Measurements from ENCODE around the gene MARCKS.

The MARCKS gene

GRCh38 chr6:113848280-113848679, 8.9 kb upstream of the MARCKS start:
- Histone ChIP-seq H2BK120ac (ENCODE audit: low read depth, low read length) (no peak overlapping the region), H3K27me3 (ENCODE audit: control insufficient read depth in 1 of 2, insufficient read depth in 1 of 2, low read length in 2 of 2) (no peaks in the 10 kb centered on the region), H4K91ac (ENCODE audit: low read length) (no peak overlapping the region), H2BK5ac (ENCODE audit: low read depth, low read length, poor library complexity, severe bottlenecking) (no peak overlapping the region), H2BK12ac (ENCODE audit: low read length in 2 of 2) (no peak overlapping the region), H3K14ac (ENCODE audit: low read length in 2 of 2) (no peak overlapping the region), H3K4me1 (ENCODE audit: control insufficient read depth, insufficient read depth, low read depth, low read length) (no peaks in the 10 kb centered on the region), H3K9ac (ENCODE audit: low read length) (no peak overlapping the region), H3K23ac (ENCODE audit: low read length in 2 of 2) (no peak overlapping the region), H3K4me3 (ENCODE audit: insufficient read depth in 1 of 2, low read depth in 1 of 2, low read length in 2 of 2) (no peak overlapping the region), H3K36me3 (ENCODE audit: control insufficient read depth in 1 of 2, insufficient read depth in 2 of 2, low read depth in 1 of 2, low read length in 2 of 2) (no peaks in the 10 kb centered on the region), H3K18ac (ENCODE audit: low read depth in 1 of 2, low read length in 2 of 2) (no peak overlapping the region), H2BK15ac (ENCODE audit: low read depth, poor library complexity, severe bottlenecking) (no peak overlapping the region), H3K4me2 (ENCODE audit: low read length, poor library complexity, severe bottlenecking) (no peak overlapping the region), H3K27ac (ENCODE audit: low read length, poor library complexity, severe bottlenecking) (no peak overlapping the region), H4K8ac (ENCODE audit: low read length) (no peak overlapping the region), H2AFZ (ENCODE audit: low read depth, low read length) (no peak overlapping the region), H3K79me1 (replicated peaks; ENCODE audit: low read length, poor library complexity, severe bottlenecking) (no peaks in the 10 kb centered on the region), H2AK5ac (ENCODE audit: low read length, severe bottlenecking) (no peak overlapping the region), H3K9me3 (ENCODE audit: control insufficient read depth, low read length) (no peaks in the 10 kb centered on the region), H3K4ac (ENCODE audit: low read depth in 1 of 2, low read length in 2 of 2) (no peak overlapping the region)
- DNase-seq: no peak

GRCh38 chr6:113848811-113849210, 8.3 kb upstream of the MARCKS start:
- H2AFZ ChIP-seq (ENCODE audit: low read depth, low read length): no peak overlapping the region
- H3K4ac ChIP-seq (ENCODE audit: low read depth in 1 of 2, low read length in 2 of 2): no peak overlapping the region
- H2BK15ac ChIP-seq (ENCODE audit: low read depth, poor library complexity, severe bottlenecking): no peak overlapping the region
- H3K18ac ChIP-seq (ENCODE audit: low read depth in 1 of 2, low read length in 2 of 2): no peak overlapping the region
- no peak overlapping the region for H3K4me3 ChIP-seq (ENCODE audit: insufficient read depth in 1 of 2, low read depth in 1 of 2, low read length in 2 of 2)
- no peak for DNase-seq
- no peaks in the 10 kb centered on the region for H3K36me3 ChIP-seq (ENCODE audit: control insufficient read depth in 1 of 2, insufficient read depth in 2 of 2, low read depth in 1 of 2, low read length in 2 of 2)
- no peak overlapping the region for H3K27ac ChIP-seq (ENCODE audit: low read length, poor library complexity, severe bottlenecking)
- no peak overlapping the region for H2BK12ac ChIP-seq (ENCODE audit: low read length in 2 of 2)
- H4K91ac ChIP-seq (ENCODE audit: low read length): no peak overlapping the region
- no peaks in the 10 kb centered on the region for H3K27me3 ChIP-seq (ENCODE audit: control insufficient read depth in 1 of 2, insufficient read depth in 1 of 2, low read length in 2 of 2)
- no peak overlapping the region for H2BK120ac ChIP-seq (ENCODE audit: low read depth, low read length)
- no peaks in the 10 kb centered on the region for H3K9me3 ChIP-seq (ENCODE audit: control insufficient read depth, low read length)
- H3K4me1 ChIP-seq (ENCODE audit: control insufficient read depth, insufficient read depth, low read depth, low read length): no peaks in the 10 kb centered on the region
- no peak overlapping the region for H2BK5ac ChIP-seq (ENCODE audit: low read depth, low read length, poor library complexity, severe bottlenecking)
- H3K23ac ChIP-seq (ENCODE audit: low read length in 2 of 2): no peak overlapping the region
- no peak overlapping the region for H4K8ac ChIP-seq (ENCODE audit: low read length)
- no peak overlapping the region for H3K4me2 ChIP-seq (ENCODE audit: low read length, poor library complexity, severe bottlenecking)
- no peak overlapping the region for H3K9ac ChIP-seq (ENCODE audit: low read length)
- 100% methylated on average over 1 of the region's 1 CpG for WGBS
- H3K79me1 ChIP-seq (replicated peaks; ENCODE audit: low read length, poor library complexity, severe bottlenecking): no peaks in the 10 kb centered on the region
- H3K14ac ChIP-seq (ENCODE audit: low read length in 2 of 2): no peak overlapping the region
- no peak overlapping the region for H2AK5ac ChIP-seq (ENCODE audit: low read length, severe bottlenecking)

GRCh38 chr6:113853252-113853651, 3.9 kb upstream of the MARCKS start:
- Histone ChIP-seq H4K8ac (ENCODE audit: low read length) (no peak overlapping the region), H2BK12ac (ENCODE audit: low read length in 2 of 2) (no peak overlapping the region), H3K23ac (ENCODE audit: low read length in 2 of 2) (no peak overlapping the region), H3K36me3 (ENCODE audit: control insufficient read depth in 1 of 2, insufficient read depth in 2 of 2, low read depth in 1 of 2, low read length in 2 of 2) (no peaks in the 10 kb centered on the region), H3K4me3 (ENCODE audit: insufficient read depth in 1 of 2, low read depth in 1 of 2, low read length in 2 of 2) (no peak overlapping the region), H3K79me1 (replicated peaks; ENCODE audit: low read length, poor library complexity, severe bottlenecking) (no peaks in the 10 kb centered on the region), H2BK5ac (ENCODE audit: low read depth, low read length, poor library complexity, severe bottlenecking) (no peak overlapping the region), H3K9me3 (ENCODE audit: control insufficient read depth, low read length) (no peaks in the 10 kb centered on the region), H2AK5ac (ENCODE audit: low read length, severe bottlenecking) (no peak overlapping the region), H3K27me3 (ENCODE audit: control insufficient read depth in 1 of 2, insufficient read depth in 1 of 2, low read length in 2 of 2) (no peaks in the 10 kb centered on the region), H3K9ac (ENCODE audit: low read length) (no peak overlapping the region), H3K4me2 (ENCODE audit: low read length, poor library complexity, severe bottlenecking) (no peak overlapping the region), H3K4me1 (ENCODE audit: control insufficient read depth, insufficient read depth, low read depth, low read length) (peaks cover 5% of the 10 kb centered on the region), H2BK15ac (ENCODE audit: low read depth, poor library complexity, severe bottlenecking) (no peak overlapping the region), H3K4ac (ENCODE audit: low read depth in 1 of 2, low read length in 2 of 2) (no peak overlapping the region), H3K27ac (ENCODE audit: low read length, poor library complexity, severe bottlenecking) (no peak overlapping the region), H2AFZ (ENCODE audit: low read depth, low read length) (no peak overlapping the region), H4K91ac (ENCODE audit: low read length) (no peak overlapping the region), H3K18ac (ENCODE audit: low read depth in 1 of 2, low read length in 2 of 2) (no peak overlapping the region), H2BK120ac (ENCODE audit: low read depth, low read length) (no peak overlapping the region), H3K14ac (ENCODE audit: low read length in 2 of 2) (no peak overlapping the region)
- no peak for DNase-seq
- WGBS: 94% methylated on average over 3 of the region's 3 CpGs

- Histone ChIP-seq H2AFZ (ENCODE audit: low read depth, low read length) (peak overlapping the region; percentile 93), H3K23ac (ENCODE audit: low read length in 2 of 2) (no peak overlapping the region), H3K4me2 (ENCODE audit: low read length, poor library complexity, severe bottlenecking) (peak overlapping the region; percentile 90), H3K27me3 (ENCODE audit: control insufficient read depth in 1 of 2, insufficient read depth in 1 of 2, low read length in 2 of 2) (no peaks in the 10 kb centered on the region), H3K9me3 (ENCODE audit: control insufficient read depth, low read length) (no peaks in the 10 kb centered on the region), H2BK15ac (ENCODE audit: low read depth, poor library complexity, severe bottlenecking) (peak overlapping the region; percentile 97), H3K36me3 (ENCODE audit: control insufficient read depth in 1 of 2, insufficient read depth in 2 of 2, low read depth in 1 of 2, low read length in 2 of 2) (peaks cover 0 to 7% of the 10 kb centered on the region in 2 experiments), H3K4me3 (ENCODE audit: insufficient read depth in 1 of 2, low read depth in 1 of 2, low read length in 2 of 2) (peak overlapping the region; percentile 65 to 94), H3K4me1 (ENCODE audit: control insufficient read depth, insufficient read depth, low read depth, low read length) (peaks cover 7% of the 10 kb centered on the region), H3K4ac (ENCODE audit: low read depth in 1 of 2, low read length in 2 of 2) (peak overlapping the region; percentile 59 to 80), H3K27ac (ENCODE audit: low read length, poor library complexity, severe bottlenecking) (peak overlapping the region; percentile 60), H2AK5ac (ENCODE audit: low read length, severe bottlenecking) (peak overlapping the region; percentile 63), H2BK12ac (ENCODE audit: low read length in 2 of 2) (peak overlapping the region; percentile 61 to 94), H3K14ac (ENCODE audit: low read length in 2 of 2) (no peak overlapping the region), H2BK5ac (ENCODE audit: low read depth, low read length, poor library complexity, severe bottlenecking) (peak overlapping the region; percentile 91), H3K9ac (ENCODE audit: low read length) (peak overlapping the region; percentile 100), H2BK120ac (ENCODE audit: low read depth, low read length) (peak overlapping the region; percentile 86), H3K79me1 (replicated peaks; ENCODE audit: low read length, poor library complexity, severe bottlenecking) (no peaks in the 10 kb centered on the region), H4K8ac (ENCODE audit: low read length) (peak overlapping the region; percentile 85), H3K18ac (ENCODE audit: low read depth in 1 of 2, low read length in 2 of 2) (peak overlapping the region; percentile 76 to 90), H4K91ac (ENCODE audit: low read length) (peak overlapping the region; percentile 25)
- peak; percentile 90 for DNase-seq
- 2% methylated on average over 41 of the region's 56 CpGs for WGBS
Observed at GRCh38 chr6:113854531-113855499, 2.3 kb upstream of the MARCKS start.
